ENCODE measurements around the gene BCAS3. TPM values are rescaled to one million over a fixed set of nuclear protein-coding genes. Genes with fewer than 3 reads are reported as not detected.

BCAS3 gene
- total RNA-seq, 4 donors from 2014 or later = 21.7 to 42.2 (median 23.0) TPM

DNA sequence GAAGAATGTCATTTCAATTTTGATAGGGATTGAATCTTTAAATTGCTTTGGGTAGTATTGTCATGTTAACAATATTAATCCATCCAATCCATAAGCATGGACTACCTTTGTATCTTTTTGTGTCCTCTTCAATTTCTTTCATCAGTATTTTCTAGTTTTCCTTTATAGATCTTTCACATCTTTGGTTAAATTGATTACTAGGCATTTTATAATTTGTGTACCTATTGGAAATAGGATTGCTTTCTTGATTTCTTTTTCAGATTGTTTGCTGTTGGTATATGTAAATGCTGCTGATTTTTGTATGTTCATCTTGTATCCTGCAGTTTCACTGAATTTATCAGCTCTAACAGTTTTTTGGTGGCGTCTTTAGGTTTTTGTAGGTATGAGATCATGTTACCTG lies 24.1 kb upstream of the BCAS3 start:
- no peak for TF ChIP-seq CTCF (IDR thresholded peaks at IDR 0.05; ENCODE audit: low read depth)

DNA sequence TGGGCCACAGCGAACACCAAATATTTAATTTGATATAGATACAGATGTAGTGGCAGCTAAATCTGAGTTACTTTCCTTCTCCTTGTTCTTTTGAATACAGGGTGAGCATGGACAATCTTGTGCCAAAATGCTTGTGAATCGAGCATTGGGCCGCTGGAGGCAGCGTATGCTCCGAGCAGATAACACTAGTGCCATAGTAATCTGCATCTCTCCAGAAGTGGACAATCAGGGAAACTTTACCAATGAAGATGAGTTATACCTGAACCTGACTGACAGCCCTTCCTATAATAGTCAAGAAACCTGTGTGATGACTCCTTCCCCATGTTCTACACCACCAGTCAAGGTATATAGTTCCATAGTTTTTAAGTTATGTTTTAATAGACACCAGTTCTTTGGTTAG lies 21.2 kb upstream of the BCAS3 start:
- peak; percentile 44 for TF ChIP-seq CTCF (IDR thresholded peaks at IDR 0.05; ENCODE audit: low read depth)

GRCh38 chr17:60659156-60659555 lies 18.5 kb upstream of the BCAS3 start:
- TF ChIP-seq CTCF (IDR thresholded peaks at IDR 0.05; ENCODE audit: low read depth) = no peak

- TF ChIP-seq CTCF (IDR thresholded peaks at IDR 0.05; ENCODE audit: low read depth) = no peak
Measured at GRCh38 chr17:60661489-60661888, 16.2 kb upstream of the BCAS3 start.

- no peak for TF ChIP-seq CTCF (IDR thresholded peaks at IDR 0.05; ENCODE audit: low read depth)
Measured at GRCh38 chr17:60664022-60664421, 13.6 kb upstream of the BCAS3 start.

- TF ChIP-seq CTCF (IDR thresholded peaks at IDR 0.05; ENCODE audit: low read depth) = no peak
Measured at GRCh38 chr17:60665602-60666001, 12.0 kb upstream of the BCAS3 start.

- peak; percentile 12 for TF ChIP-seq CTCF (IDR thresholded peaks at IDR 0.05; ENCODE audit: low read depth)
Measured at GRCh38 chr17:60671482-60671881, 6.2 kb upstream of the BCAS3 start.
